ENCODE measurements around the gene BCHE.

- no peak for TF ChIP-seq CTCF (IDR thresholded peaks at IDR 0.05)
- TF ChIP-seq POLR2A (IDR thresholded peaks at IDR 0.05): no peak
- TF ChIP-seq POLR2AphosphoS5 (IDR thresholded peaks at IDR 0.05): no peak
- no peak for TF ChIP-seq EP300 (IDR thresholded peaks at IDR 0.05; ENCODE audit: low read depth)
Observed at GRCh38 chr3:165885558-165886270, 48.5 kb upstream of the BCHE start.

Data from transverse colon (tissue), 4 donors.